ENCODE measurements around the gene SP2. TPM values are rescaled to one million over a fixed set of nuclear protein-coding genes. Genes with fewer than 3 reads are reported as not detected.

The SP2 gene
- total RNA-seq, 1 donor from 2014 or later: 26.3 TPM

- intact Hi-C loops (cut with micrococcal nuclease): loop anchor here (1.0 to 2.0 kb wide), 8 partner anchors 22 to 322 kb away; partner anchors contain the start of genes KPNB1, LRRC46, MRPL10 and NFE2L1
- Mint-ChIP-seq H3K27ac (peak within 1 kb of the TSS; percentile 93), H3K4me3 (peak within 1 kb of the TSS; percentile 89), H3K27me3 (ENCODE audit: insufficient read depth) (peaks cover 2% of the 10 kb centered on the region), H3K9me3 (no peaks in the 10 kb centered on the region), H3K4me1 (ENCODE audit: low read depth) (peaks cover 31% of the 10 kb centered on the region), H3K36me3 (ENCODE audit: low read depth) (peaks cover 18% of the 10 kb centered on the region)
- peak; percentile 100 for DNase-seq (ENCODE audit: low spot score)
Observed at GRCh38 chr17:47970725-47971499, 74.9 kb downstream of the SP2 start, which contains the start of gene CDK5RAP3. TSS of gene CDK5RAP3 (plus strand) at chr17:47971113. CDS start at chr17:47971147, 34 bp downstream.

DNA sequence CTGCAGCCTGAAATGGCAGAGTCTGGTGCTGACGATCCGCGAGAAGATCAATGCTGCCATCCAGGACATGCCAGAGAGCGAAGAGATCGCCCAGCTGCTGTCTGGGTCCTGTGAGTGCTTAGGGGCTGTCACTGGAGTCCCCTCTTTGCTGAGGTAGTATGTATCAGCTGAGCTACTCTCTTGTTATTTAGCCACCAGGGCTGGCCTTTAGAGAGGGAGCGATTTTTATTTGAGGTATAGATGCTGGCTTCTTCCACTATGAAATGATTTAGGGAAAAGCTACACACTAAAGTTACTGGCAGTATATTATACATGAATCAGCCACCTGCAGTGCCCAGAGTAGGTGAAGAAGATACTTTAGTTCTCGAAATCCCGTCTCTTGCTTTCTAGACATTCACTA lies 77.5 kb downstream of the SP2 start:
- H3K27ac Mint-ChIP-seq: no peak overlapping the region
- H3K27me3 Mint-ChIP-seq (ENCODE audit: insufficient read depth): no peaks in the 10 kb centered on the region
- intact Hi-C loops (cut with micrococcal nuclease): no loop called here
- no peak for DNase-seq (ENCODE audit: low spot score)
- H3K36me3 Mint-ChIP-seq (ENCODE audit: low read depth): peaks cover 30% of the 10 kb centered on the region
- no peaks in the 10 kb centered on the region for H3K9me3 Mint-ChIP-seq
- H3K4me3 Mint-ChIP-seq: peak overlapping the region; percentile 52
- peaks cover 31% of the 10 kb centered on the region for H3K4me1 Mint-ChIP-seq (ENCODE audit: low read depth)

GRCh38 chr17:47975189-47975822 lies 79.3 kb downstream of the SP2 start:
- intact Hi-C loops (cut with micrococcal nuclease): loop anchor here (5.0 kb wide), 1 partner anchor 37 kb away; no protein-coding TSS in a partner anchor
- H3K27ac Mint-ChIP-seq: no peak overlapping the region
- no peak overlapping the region for H3K4me3 Mint-ChIP-seq
- peaks cover 27% of the 10 kb centered on the region for H3K4me1 Mint-ChIP-seq (ENCODE audit: low read depth)
- H3K36me3 Mint-ChIP-seq (ENCODE audit: low read depth): peaks cover 46% of the 10 kb centered on the region
- no peaks in the 10 kb centered on the region for H3K9me3 Mint-ChIP-seq
- H3K27me3 Mint-ChIP-seq (ENCODE audit: insufficient read depth): no peaks in the 10 kb centered on the region
- DNase-seq (ENCODE audit: low spot score): no peak

DNA sequence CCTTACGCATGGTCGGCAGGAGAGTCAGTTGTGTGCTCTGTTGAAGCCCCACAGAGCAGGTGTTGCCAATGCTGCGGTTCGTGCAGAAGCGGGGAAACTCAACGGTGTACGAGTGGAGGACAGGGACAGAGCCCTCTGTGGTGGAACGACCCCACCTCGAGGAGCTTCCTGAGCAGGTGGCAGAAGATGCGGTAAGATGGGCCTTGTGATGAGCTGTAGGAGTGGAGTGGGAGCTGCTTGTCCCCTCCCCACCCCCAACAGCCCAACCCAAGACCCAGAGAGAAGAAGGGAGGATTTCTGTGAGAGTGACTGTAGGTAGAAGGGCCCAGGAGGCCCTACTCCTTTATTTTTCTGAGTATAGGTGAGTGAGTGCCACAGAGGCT lies 79.8 kb downstream of the SP2 start:
- no peak overlapping the region for H3K4me3 Mint-ChIP-seq
- no peaks in the 10 kb centered on the region for H3K27me3 Mint-ChIP-seq (ENCODE audit: insufficient read depth)
- no peak overlapping the region for H3K27ac Mint-ChIP-seq
- intact Hi-C loops (cut with micrococcal nuclease): loop anchor here (5.0 kb wide), 1 partner anchor 36 kb away; no protein-coding TSS in a partner anchor
- DNase-seq (ENCODE audit: low spot score): no peak
- no peaks in the 10 kb centered on the region for H3K9me3 Mint-ChIP-seq
- peaks cover 51% of the 10 kb centered on the region for H3K36me3 Mint-ChIP-seq (ENCODE audit: low read depth)
- peaks cover 23% of the 10 kb centered on the region for H3K4me1 Mint-ChIP-seq (ENCODE audit: low read depth)

DNA sequence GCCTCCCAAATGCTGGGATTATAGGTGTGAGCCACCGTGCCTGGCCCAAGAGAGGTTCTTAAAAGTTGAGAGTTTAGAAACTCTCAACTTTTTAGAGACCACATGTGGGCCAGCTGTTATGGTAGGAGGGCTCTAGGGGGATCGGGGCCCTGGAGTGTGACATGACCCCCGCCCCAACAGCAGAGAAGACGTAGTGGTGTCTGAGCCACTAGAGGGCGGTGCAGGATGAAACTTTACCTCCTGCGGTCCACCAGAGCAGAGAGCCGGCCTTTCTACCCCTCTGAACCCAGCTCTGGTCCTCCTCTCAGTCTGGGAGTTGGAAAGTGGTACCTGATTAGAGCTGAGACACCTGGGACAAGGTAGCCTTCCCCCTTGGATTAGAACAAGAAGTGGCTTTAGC lies 82.3 kb downstream of the SP2 start:
- Mint-ChIP-seq H3K4me3 (no peak overlapping the region), H3K36me3 (ENCODE audit: low read depth) (peaks cover 53% of the 10 kb centered on the region)

More for the DNA sequence above, 82.3 kb downstream of the SP2 start:
- H3K9me3 Mint-ChIP-seq: no peaks in the 10 kb centered on the region
- intact Hi-C loops (cut with micrococcal nuclease): loop anchor here (2.0 to 5.0 kb wide), 2 partner anchors 34 to 46 kb away; no protein-coding TSS in a partner anchor
- DNase-seq (ENCODE audit: low spot score): peak; percentile 29
- no peak overlapping the region for H3K27ac Mint-ChIP-seq
- peaks cover 19% of the 10 kb centered on the region for H3K4me1 Mint-ChIP-seq (ENCODE audit: low read depth)
- no peaks in the 10 kb centered on the region for H3K27me3 Mint-ChIP-seq (ENCODE audit: insufficient read depth)

Other genes starting within 250 kb of the SP2 start
- 718 and 719 TPM in 2 replicates for gene KPNB1, start 246.3 kb upstream of the SP2 start, total RNA-seq
- 11.6 and 12.4 TPM in 2 replicates for gene TBKBP1, start 202.1 kb upstream of the SP2 start, total RNA-seq
- gene TBX21, start 163.0 kb upstream of the SP2 start, total RNA-seq: 89.8 and 90.8 TPM in 2 replicates
- 18.6 and 21.6 TPM in 2 replicates for gene OSBPL7, start 74.4 kb upstream of the SP2 start, total RNA-seq
- gene MRPL10, start 64.7 kb upstream of the SP2 start, total RNA-seq: 53.6 and 56.9 TPM in 2 replicates
- 0.39 and 0.70 TPM in 2 replicates for gene LRRC46, start 64.6 kb upstream of the SP2 start, total RNA-seq
- gene SCRN2, start 55.0 kb upstream of the SP2 start, total RNA-seq: 24.5 and 26.3 TPM in 2 replicates
- gene SP6, start 45.1 kb upstream of the SP2 start, total RNA-seq: 0.05 and 0.12 TPM in 2 replicates
- gene PNPO, start 45.3 kb downstream of the SP2 start, total RNA-seq: 58.8 and 60.7 TPM in 2 replicates
- not detected in 2 replicates for gene PRR15L, start 61.6 kb downstream of the SP2 start, total RNA-seq
- gene CDK5RAP3, start 74.9 kb downstream of the SP2 start, total RNA-seq: 190 and 200 TPM in 2 replicates
- 3.4 and 5.8 TPM in 2 replicates for gene COPZ2, start 141.6 kb downstream of the SP2 start, total RNA-seq
- gene NFE2L1, start 152.1 kb downstream of the SP2 start, total RNA-seq: 86.6 and 92.0 TPM in 2 replicates
- 61.1 and 62.4 TPM in 2 replicates for gene CBX1, start 205.2 kb downstream of the SP2 start, total RNA-seq
- gene SNX11, start 211.5 kb downstream of the SP2 start, total RNA-seq: 31.1 and 37.1 TPM in 2 replicates

All from activated T-helper 1 cell treated with anti-CD3 and anti-CD28 coated beads, Interleukin-12 subunit alpha, Interleukin-12 subunit beta, Interleukin-2, Interleukin-4 antibody, amounts not matched to agents 30 ng/mL and 10 ng/mL and 1 ng/mL, durations not matched to agents 14 hours and 24 hours and 36 hours (primary cell).